Progenitor cell of endocrine pancreas (in vitro differentiated cells): ENCODE data around the gene UBALD1. TPM values are rescaled to one million over a fixed set of nuclear protein-coding genes. Genes with fewer than 3 reads are reported as not detected.

Source experiments
- DNase-seq: peaks from one replicate; pipeline ENCODE4 v3.0.0; 2021; ENCODE audit warnings: low spot score; ENCODE audit not compliant: unreplicated experiment
- H3K27ac Mint-ChIP-seq: 2 replicates; pipeline ENCODE4 v1.8.0; 2021; ENCODE audit warnings: mild to moderate bottlenecking, moderate library complexity, mixed read lengths
- H3K27me3 Mint-ChIP-seq: 2 replicates; pipeline ENCODE4 v1.8.0; 2021; ENCODE audit warnings: mixed read lengths
- H3K36me3 Mint-ChIP-seq: 2 replicates; pipeline ENCODE4 v1.8.0; 2022; ENCODE audit warnings: mixed read lengths; ENCODE audit not compliant: insufficient read depth
- H3K4me1 Mint-ChIP-seq: 2 replicates; pipeline ENCODE4 v1.8.0; 2021; ENCODE audit warnings: low read depth, mixed read lengths
- H3K4me3 Mint-ChIP-seq: 2 replicates; pipeline ENCODE4 v1.8.0; 2021; ENCODE audit warnings: low read depth, mild to moderate bottlenecking, moderate library complexity, mixed read lengths
- H3K9me3 Mint-ChIP-seq: 2 replicates; pipeline ENCODE4 v1.8.0; 2021; ENCODE audit warnings: low read depth, mixed read lengths
- CTCF ChIP-seq: fragments of 200-600 bp; sonication (generic); IDR thresholded peaks from one replicate; pipeline ENCODE4 v1.5.0; 2021; ENCODE audit warnings: antibody characterized with exemption, mild to moderate bottlenecking; ENCODE audit not compliant: unreplicated experiment
- total RNA-seq: library from RNA; stranded (reverse); gene quantifications from 2 replicates; pipeline ENCODE4 v1.2.1, GENCODE V29; 2021

UBALD1 gene
- total RNA-seq, 1 donor from 2014 or later: 39.4 TPM

GRCh38 chr16:4659363-4660353 lies 45.0 kb upstream of the UBALD1 start:
- Mint-ChIP-seq H3K36me3 (peaks cover 8% of the 10 kb centered on the region), H3K4me1 (peaks cover 2% of the 10 kb centered on the region), H3K27ac (no peak overlapping the region), H3K4me3 (no peak overlapping the region), H3K27me3 (no peaks in the 10 kb centered on the region), H3K9me3 (no peaks in the 10 kb centered on the region)
- no peak for TF ChIP-seq CTCF
- DNase-seq: no peak

GRCh38 chr16:4656695-4657686 lies 42.3 kb upstream of the UBALD1 start:
- H3K27me3 Mint-ChIP-seq: no peaks in the 10 kb centered on the region
- TF ChIP-seq CTCF: no peak
- H3K36me3 Mint-ChIP-seq: peaks cover 8% of the 10 kb centered on the region
- DNase-seq: no peak
- H3K4me3 Mint-ChIP-seq: no peak overlapping the region
- H3K4me1 Mint-ChIP-seq: peaks cover 14% of the 10 kb centered on the region
- no peak overlapping the region for H3K27ac Mint-ChIP-seq
- H3K9me3 Mint-ChIP-seq: no peaks in the 10 kb centered on the region

- no peak for DNase-seq
- no peak overlapping the region for H3K4me3 Mint-ChIP-seq
- H3K27ac Mint-ChIP-seq: no peak overlapping the region
- no peaks in the 10 kb centered on the region for H3K9me3 Mint-ChIP-seq
- peaks cover 8% of the 10 kb centered on the region for H3K36me3 Mint-ChIP-seq
- no peaks in the 10 kb centered on the region for H3K27me3 Mint-ChIP-seq
- TF ChIP-seq CTCF: no peak
- peaks cover 14% of the 10 kb centered on the region for H3K4me1 Mint-ChIP-seq
Observed at GRCh38 chr16:4656221-4656620, 41.5 kb upstream of the UBALD1 start.

- no peak for DNase-seq
- no peak overlapping the region for H3K27ac Mint-ChIP-seq
Observed at GRCh38 chr16:4655801-4656200, 41.1 kb upstream of the UBALD1 start.

More at GRCh38 chr16:4655801-4656200, 41.1 kb upstream of the UBALD1 start:
- Mint-ChIP-seq H3K4me1 (peaks cover 14% of the 10 kb centered on the region), H3K27me3 (no peaks in the 10 kb centered on the region), H3K9me3 (no peaks in the 10 kb centered on the region), H3K4me3 (no peak overlapping the region), H3K36me3 (peaks cover 10% of the 10 kb centered on the region)
- no peak for TF ChIP-seq CTCF
